WI38 (cell line): ENCODE measurements around the gene UTP14A.

ENCODE experiments used
- H3K4me3 ChIP-seq: 2 replicates; pipeline ENCODE4 v1.5.1; 2011; ENCODE audit warnings: low read depth, mild to moderate bottlenecking, control low read depth, low read length
- CTCF ChIP-seq: IDR thresholded peaks from 2 replicates; pipeline ENCODE4 v1.5.1; 2012; ENCODE audit warnings: low read depth, mild to moderate bottlenecking, control low read depth, low read length

Gene UTP14A

GRCh38 chrX:129976441-129976840, 70.5 kb downstream of the UTP14A start:
- no peak for TF ChIP-seq CTCF
- H3K4me3 ChIP-seq: no peak overlapping the region
